Adipocyte (in vitro differentiated cells): ENCODE data around the gene PHGDH.
"Not testable (repeated sequence)": the region's sequence is repeated elsewhere in the genome, so short reads cannot be mapped to it uniquely, and the experiment has no call there.

Experiments
- DNase-seq: peaks from one replicate; pipeline ENCODE4 v3.0.0-alpha.2; 2015; ENCODE audit warnings: low read depth
- H3K27me3 ChIP-seq: replicated peaks from 2 replicates; pipeline ENCODE4 v1.7.0; 2013; ENCODE audit warnings: mild to moderate bottlenecking, low read length, moderate library complexity; ENCODE audit not compliant: control insufficient read depth, insufficient read depth
- H3K36me3 ChIP-seq: 2 replicates; pipeline ENCODE4 v1.7.0; 2013; ENCODE audit warnings: low read length, mild to moderate bottlenecking, moderate library complexity; ENCODE audit not compliant: control insufficient read depth, insufficient read depth, severe bottlenecking
- H3K4me1 ChIP-seq: 2 replicates; pipeline ENCODE4 v1.7.0; 2013; ENCODE audit warnings: mild to moderate bottlenecking, low read length, moderate library complexity; ENCODE audit not compliant: control insufficient read depth, insufficient read depth
- H3K4me3 ChIP-seq: 2 replicates; pipeline ENCODE4 v1.7.0; 2013; ENCODE audit warnings: mild to moderate bottlenecking, low read length, moderate library complexity
- H3K9ac ChIP-seq: 2 replicates; pipeline ENCODE4 v1.7.0; 2013; ENCODE audit warnings: mild to moderate bottlenecking, low read length, moderate library complexity
- H3K9me3 ChIP-seq: 2 replicates; pipeline ENCODE4 v1.7.0; 2013; ENCODE audit warnings: mild to moderate bottlenecking, low read length, moderate library complexity; ENCODE audit not compliant: control insufficient read depth

PHGDH gene

DNA sequence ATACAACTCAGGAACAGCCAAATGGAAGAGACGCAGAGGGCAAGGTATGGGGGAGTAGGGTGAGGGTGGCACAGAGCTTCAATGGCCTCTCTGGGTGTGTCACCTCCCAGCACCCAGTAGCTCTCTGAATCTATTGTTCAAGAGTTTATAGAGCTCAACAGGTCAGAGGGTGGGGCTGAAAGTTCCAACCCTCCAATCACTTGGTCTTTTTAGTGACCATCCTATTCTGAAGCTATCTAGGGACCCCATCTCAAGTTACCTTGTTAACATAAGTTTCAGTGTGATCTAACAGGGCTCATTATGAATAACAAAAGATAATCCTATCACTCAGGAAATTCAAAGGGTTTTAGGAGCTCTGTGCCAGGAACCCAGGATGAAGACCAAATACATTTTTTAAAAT, 32.5 kb upstream of the PHGDH start:
- no peaks in the 10 kb centered on the region for H3K27me3 ChIP-seq
- H3K9ac ChIP-seq = no peak overlapping the region
- H3K9me3 ChIP-seq = no peaks in the 10 kb centered on the region
- no peaks in the 10 kb centered on the region for H3K36me3 ChIP-seq
- H3K4me3 ChIP-seq = no peak overlapping the region
- peaks cover 28% of the 10 kb centered on the region for H3K4me1 ChIP-seq
- no peak for DNase-seq

DNA sequence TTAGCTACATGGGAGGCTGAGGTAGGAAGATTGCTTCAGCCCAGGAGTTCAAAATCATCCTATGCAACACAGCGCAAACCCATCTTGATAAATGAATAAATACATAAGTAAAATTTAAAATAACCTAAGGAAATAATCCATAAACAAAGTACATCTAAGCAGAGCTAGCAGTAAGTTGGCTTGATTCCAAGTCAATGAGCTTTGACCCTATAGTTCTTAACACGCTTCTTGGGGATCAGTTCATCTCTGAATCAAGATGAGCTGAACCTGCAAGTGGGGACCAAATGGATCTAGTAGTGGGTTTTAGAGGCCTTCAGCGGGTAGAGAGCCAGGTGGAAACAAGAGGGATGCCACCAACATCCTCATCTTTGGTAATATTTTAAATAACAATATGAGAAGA, 31.5 kb upstream of the PHGDH start:
- no peak for DNase-seq
- Histone ChIP-seq H3K27me3 (no peaks in the 10 kb centered on the region), H3K9me3 (no peaks in the 10 kb centered on the region), H3K4me1 (peaks cover 20% of the 10 kb centered on the region), H3K4me3 (no peak overlapping the region), H3K36me3 (no peaks in the 10 kb centered on the region), H3K9ac (no peak overlapping the region)

DNA sequence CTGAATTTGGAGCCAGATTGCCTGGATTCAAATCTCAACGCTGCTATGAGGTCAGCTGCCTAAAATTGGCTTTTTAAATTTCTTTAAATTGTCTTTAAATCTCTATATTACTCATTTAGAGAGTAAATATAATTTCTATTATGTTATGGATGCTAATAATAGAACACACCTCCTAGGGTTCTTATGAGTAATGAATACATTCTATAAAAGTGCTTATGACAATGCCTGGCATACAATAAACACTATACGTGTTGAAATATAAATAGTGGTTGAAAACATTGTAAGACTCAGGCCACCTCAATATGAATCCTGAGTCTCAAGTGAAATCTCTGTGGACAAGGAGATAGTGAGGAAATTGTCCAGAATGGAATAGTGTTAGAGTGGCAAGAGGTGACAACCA, 31.0 kb upstream of the PHGDH start:
- DNase-seq = no peak
- Histone ChIP-seq H3K9ac (no peak overlapping the region), H3K27me3 (no peaks in the 10 kb centered on the region), H3K9me3 (no peaks in the 10 kb centered on the region), H3K4me1 (peaks cover 16% of the 10 kb centered on the region), H3K36me3 (no peaks in the 10 kb centered on the region), H3K4me3 (no peak overlapping the region)

DNA sequence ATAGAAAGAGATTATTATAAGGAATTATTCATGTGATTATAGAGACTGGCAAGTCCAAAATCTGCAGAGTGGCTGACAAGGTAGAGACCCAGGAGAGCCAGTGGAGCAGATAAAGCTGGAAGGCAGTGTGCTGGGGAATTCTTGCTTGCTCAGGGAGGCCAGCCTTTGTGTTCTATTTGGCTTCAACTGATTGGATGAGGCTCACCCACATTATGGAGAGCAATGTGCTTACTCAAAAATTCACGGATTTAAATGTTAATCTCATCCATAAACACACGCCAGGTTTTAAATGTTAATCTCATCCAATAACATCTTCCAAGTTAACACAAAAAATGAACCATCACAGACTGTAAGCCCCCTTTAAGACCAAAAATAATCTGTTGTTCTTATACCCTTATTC, 30.2 kb upstream of the PHGDH start:
- Histone ChIP-seq H3K27me3 (no peaks in the 10 kb centered on the region), H3K4me3 (no peak overlapping the region), H3K9me3 (no peaks in the 10 kb centered on the region), H3K9ac (no peak overlapping the region), H3K4me1 (peaks cover 11% of the 10 kb centered on the region), H3K36me3 (no peaks in the 10 kb centered on the region)
- no peak for DNase-seq

DNA sequence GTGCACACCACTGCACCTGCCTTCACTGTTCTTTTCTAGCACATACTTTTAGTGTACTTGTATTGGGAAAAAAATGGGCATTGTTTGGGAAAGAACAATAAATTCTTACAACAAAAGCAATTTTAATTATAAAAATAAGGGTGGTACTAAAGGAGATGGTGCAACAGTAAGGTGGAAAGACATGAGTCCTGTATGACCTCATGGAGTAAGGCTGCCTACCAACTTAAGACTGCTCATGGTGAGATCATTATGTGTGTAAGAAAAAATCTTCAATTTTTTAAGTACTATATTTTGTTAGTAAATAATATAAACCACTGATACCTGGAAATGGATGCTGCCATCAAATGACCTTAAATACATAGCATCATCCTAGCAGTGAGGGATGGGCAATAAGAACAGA, 29.6 kb upstream of the PHGDH start:
- no peak overlapping the region for H3K4me3 ChIP-seq
- H3K4me1 ChIP-seq = peaks cover 5% of the 10 kb centered on the region
- no peak for DNase-seq
- no peak overlapping the region for H3K9ac ChIP-seq
- no peaks in the 10 kb centered on the region for H3K36me3 ChIP-seq
- no peaks in the 10 kb centered on the region for H3K27me3 ChIP-seq
- H3K9me3 ChIP-seq = no peaks in the 10 kb centered on the region

DNA sequence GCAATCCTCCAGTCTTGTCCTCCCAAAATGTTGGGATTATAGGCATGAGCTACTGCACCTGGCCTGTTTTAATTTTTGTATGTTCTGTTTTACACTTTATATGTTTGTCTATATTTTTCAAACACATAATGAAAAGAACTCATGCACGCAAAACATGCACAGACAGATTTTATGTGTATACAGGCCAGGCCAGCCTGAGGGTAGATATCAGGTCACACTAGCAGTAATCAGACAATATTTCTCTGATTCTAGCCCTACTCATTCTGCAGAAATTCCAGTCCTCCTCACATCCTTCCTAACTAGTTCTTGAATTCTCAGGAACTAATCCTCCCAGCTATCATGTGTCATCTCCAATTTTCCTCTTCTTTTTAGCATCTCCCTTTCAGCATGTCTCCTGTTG, 27.8 kb upstream of the PHGDH start:
- H3K4me3 ChIP-seq = no peak overlapping the region
- no peaks in the 10 kb centered on the region for H3K4me1 ChIP-seq
- DNase-seq = no peak
- H3K36me3 ChIP-seq = no peaks in the 10 kb centered on the region
- H3K27me3 ChIP-seq = no peaks in the 10 kb centered on the region
- no peaks in the 10 kb centered on the region for H3K9me3 ChIP-seq
- no peak overlapping the region for H3K9ac ChIP-seq

DNA sequence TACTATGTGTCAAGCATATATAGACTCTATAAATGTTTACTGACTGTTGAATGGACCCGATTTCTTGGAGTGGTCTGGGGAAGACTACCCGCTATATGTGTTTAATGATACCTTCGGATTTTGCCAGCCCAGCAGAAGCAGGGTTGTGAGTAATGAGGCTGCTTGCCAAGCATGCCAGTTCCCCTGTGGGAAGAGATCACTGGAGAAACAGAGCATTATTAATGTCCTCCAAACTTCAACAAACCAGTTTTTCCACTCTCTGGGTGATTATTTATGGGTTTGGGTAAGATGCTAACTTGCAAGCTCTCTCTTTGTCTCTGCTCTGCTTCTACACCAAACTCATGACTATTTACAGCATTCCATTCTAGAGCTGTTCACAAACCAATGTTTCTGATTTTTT, 25.1 kb upstream of the PHGDH start:
- no peaks in the 10 kb centered on the region for H3K4me1 ChIP-seq
- no peak for DNase-seq
- no peak overlapping the region for H3K9ac ChIP-seq
- no peak overlapping the region for H3K4me3 ChIP-seq
- no peaks in the 10 kb centered on the region for H3K36me3 ChIP-seq
- H3K27me3 ChIP-seq = no peaks in the 10 kb centered on the region
- no peaks in the 10 kb centered on the region for H3K9me3 ChIP-seq

DNA sequence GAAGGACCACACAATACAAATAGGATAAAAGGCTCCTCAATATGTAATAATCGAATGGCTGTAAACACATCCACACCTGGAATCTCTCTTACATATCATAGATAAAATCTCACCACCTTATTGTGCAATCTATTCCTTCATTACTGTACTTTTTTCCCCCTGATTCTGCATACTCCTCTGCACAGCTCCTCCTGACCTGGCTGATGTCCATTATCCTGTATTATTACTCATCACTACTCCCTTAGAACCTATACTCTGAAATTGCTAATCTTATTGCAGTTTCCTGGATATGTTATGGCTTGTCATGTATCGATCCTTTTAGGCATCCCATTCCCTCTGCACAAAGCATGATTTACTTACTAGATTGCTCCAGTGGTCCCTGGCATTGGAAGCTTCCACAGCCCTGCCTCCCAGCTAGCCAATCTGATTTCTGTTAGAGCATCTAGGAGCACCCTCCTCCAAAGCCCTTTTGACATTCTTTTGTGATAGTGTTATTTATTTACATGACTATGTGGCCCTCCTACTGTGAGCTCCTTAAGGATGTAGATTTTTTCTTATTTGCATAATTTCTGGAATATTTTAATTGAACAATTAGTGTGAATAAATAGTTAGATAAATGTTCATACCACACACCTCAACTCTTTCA, 24.2 kb upstream of the PHGDH start:
- no peaks in the 10 kb centered on the region for H3K4me1 ChIP-seq
- no peak overlapping the region for H3K9ac ChIP-seq
- no peaks in the 10 kb centered on the region for H3K36me3 ChIP-seq
- H3K9me3 ChIP-seq = no peaks in the 10 kb centered on the region
- H3K27me3 ChIP-seq = no peaks in the 10 kb centered on the region
- DNase-seq = no peak
- no peak overlapping the region for H3K4me3 ChIP-seq

DNA sequence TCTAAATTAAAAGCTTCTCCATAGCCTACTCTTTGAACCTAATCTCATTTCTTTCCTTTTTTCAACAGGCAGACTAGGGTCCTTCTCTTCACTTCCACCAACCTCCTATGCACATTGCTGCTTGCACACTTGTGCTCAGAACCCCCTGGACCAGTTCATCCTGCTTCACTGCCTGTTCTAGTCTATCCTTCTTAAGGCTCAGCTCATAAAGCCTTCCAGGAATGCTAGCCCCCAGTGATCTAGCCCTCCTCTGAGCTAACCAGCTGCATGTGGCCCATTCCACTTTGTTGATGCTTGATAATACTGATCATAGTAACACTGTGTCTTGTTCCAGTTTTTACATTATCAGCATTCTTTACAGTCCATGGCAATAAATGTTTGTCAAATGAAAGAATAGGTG, 22.9 kb upstream of the PHGDH start:
- H3K9ac ChIP-seq = no peak overlapping the region
- H3K27me3 ChIP-seq = no peaks in the 10 kb centered on the region
- no peak for DNase-seq
- H3K4me3 ChIP-seq = no peak overlapping the region
- H3K36me3 ChIP-seq = no peaks in the 10 kb centered on the region
- no peaks in the 10 kb centered on the region for H3K4me1 ChIP-seq
- no peaks in the 10 kb centered on the region for H3K9me3 ChIP-seq

DNA sequence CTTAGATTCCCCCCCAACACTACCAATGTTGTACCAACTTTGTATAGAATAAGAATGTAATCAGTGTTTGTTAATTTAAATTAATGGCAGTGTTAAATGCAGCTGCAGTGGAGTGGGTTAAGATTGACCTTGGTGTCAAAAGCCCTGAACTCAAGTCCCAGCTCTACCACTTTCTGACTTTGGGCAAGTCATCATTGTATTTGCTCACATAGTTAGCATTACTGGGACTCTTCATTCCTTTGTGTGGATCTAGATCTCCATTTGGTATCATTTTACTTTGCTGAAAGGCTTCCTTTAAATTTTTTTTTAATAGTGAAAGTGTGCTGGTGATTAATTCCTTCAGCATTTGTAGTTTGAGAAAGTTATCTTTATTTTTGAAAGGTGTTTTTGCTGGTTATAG, 22.2 kb upstream of the PHGDH start:
- Histone ChIP-seq H3K4me3 (no peak overlapping the region), H3K9me3 (no peaks in the 10 kb centered on the region), H3K27me3 (no peaks in the 10 kb centered on the region), H3K36me3 (no peaks in the 10 kb centered on the region), H3K4me1 (no peaks in the 10 kb centered on the region), H3K9ac (no peak overlapping the region)
- no peak for DNase-seq

DNA sequence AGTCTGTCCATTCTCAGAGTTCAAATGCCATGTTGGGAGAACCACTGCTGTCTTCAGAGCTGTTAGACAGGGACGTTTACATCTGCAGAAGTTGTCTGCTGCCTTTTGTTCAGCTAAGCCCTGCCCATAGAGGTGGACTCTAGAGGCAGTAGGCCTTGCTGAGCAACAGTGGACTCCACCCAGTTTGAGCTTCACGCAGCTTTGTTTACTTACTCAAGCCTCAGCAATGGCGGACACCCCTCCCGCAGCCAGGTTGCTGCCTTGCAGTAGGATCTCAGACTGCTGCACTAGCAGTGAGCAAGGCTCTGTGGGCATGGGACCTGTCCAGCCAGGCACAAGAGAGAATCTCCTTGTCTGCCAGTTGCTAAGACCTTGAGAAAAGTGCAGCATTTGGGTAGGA, 14.9 kb upstream of the PHGDH start:
- H3K4me1 ChIP-seq, H3K9ac ChIP-seq, H3K36me3 ChIP-seq, H3K27me3 ChIP-seq, H3K4me3 ChIP-seq, DNase-seq, H3K9me3 ChIP-seq: not testable (repeated sequence)

DNA sequence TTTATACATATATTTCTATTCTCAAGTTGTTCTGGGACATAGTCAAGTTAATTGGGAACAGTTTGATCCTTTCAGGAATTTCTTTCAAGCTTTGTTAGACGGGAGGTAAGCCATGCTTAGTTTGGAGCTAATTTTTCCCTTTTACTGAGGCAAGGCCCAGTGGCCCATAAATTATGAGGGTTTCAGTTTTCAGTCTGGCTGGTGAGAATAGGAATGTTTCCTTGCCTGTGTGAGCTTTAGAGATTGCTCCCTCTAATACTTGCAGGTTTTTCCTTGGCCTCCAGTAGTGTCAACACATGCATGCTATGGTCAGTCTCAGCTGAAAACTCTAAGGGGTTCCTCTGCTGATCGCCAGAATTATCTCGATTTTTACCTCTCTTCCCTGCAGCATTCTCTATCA, 14.1 kb upstream of the PHGDH start:
- Histone ChIP-seq H3K9ac (no peak overlapping the region), H3K36me3 (no peaks in the 10 kb centered on the region), H3K4me1 (no peaks in the 10 kb centered on the region), H3K9me3 (peaks cover 10% of the 10 kb centered on the region), H3K4me3 (no peak overlapping the region), H3K27me3 (no peaks in the 10 kb centered on the region)
- no peak for DNase-seq
